Effector memory CD8-positive, alpha-beta T cell (primary cell): ENCODE data around the gene RNASET2.
A peak's percentile ranks its signal among the peaks of the same experiment; 100 is the strongest.

Source experiments
- ATAC-seq: fragments of 150-1000 bp; cut with Tn5 transposase; replicated peaks from 2 replicates; pipeline ENCODE4 v1.10.0; 2021; ENCODE audit warnings: mild to moderate bottlenecking, moderate library complexity
- DNase-seq, 3 experiments: peaks; one replicate each; pipeline ENCODE4 v3.0.0; 2021
- H3K27ac Mint-ChIP-seq, 2 donors: one replicate each; pipeline ENCODE4 v1.8.0; 2022; ENCODE audit warnings: mild to moderate bottlenecking in 2 of 2, mixed read lengths in 2 of 2, moderate library complexity in 2 of 2
- H3K27me3 Mint-ChIP-seq, 2 donors: one replicate each; pipeline ENCODE4 v1.8.0; 2022; ENCODE audit warnings: mixed read lengths in 2 of 2
- H3K36me3 Mint-ChIP-seq: one replicate; pipeline ENCODE4 v1.8.0; 2022; ENCODE audit warnings: mild to moderate bottlenecking, moderate library complexity, mixed read lengths; ENCODE audit not compliant: insufficient read depth
- H3K4me1 Mint-ChIP-seq, 2 donors: one replicate each; pipeline ENCODE4 v1.8.0; 2022; ENCODE audit warnings: low read depth in 2 of 2, mixed read lengths in 2 of 2
- H3K4me3 Mint-ChIP-seq, 2 donors: one replicate each; pipeline ENCODE4 v1.8.0; 2022; ENCODE audit warnings: mild to moderate bottlenecking in 2 of 2, mixed read lengths in 2 of 2, moderate library complexity in 2 of 2
- H3K9me3 Mint-ChIP-seq, 2 donors: one replicate each; pipeline ENCODE4 v1.8.0; 2022; ENCODE audit warnings: mixed read lengths in 2 of 2

The RNASET2 gene

DNA sequence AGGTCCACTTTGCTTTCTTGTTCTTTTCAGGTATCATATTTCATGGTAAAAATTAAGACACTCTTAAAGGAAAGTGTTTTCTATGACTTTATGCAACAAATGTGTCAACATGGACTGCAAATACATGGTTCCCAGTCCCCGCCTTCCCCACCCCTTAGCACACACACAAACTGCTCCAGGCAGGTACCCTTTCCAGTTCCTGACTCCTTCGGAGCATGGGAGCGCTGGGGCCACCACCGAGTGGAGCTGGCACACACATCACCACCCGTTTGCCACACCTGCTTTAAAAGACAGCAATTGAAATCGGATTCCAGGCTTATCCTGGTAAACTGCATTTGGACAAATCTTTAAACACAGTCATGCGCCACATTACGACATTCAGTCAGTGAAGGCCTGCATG, 22.2 kb downstream of the RNASET2 start:
- H3K27me3 Mint-ChIP-seq: no peaks in the 10 kb centered on the region
- DNase-seq: no peak
- peaks cover 15 to 19% of the 10 kb centered on the region in 2 donors for H3K4me1 Mint-ChIP-seq
- H3K36me3 Mint-ChIP-seq: peaks cover 43% of the 10 kb centered on the region
- no peak overlapping the region for H3K27ac Mint-ChIP-seq
- H3K4me3 Mint-ChIP-seq: no peak overlapping the region
- no peak for ATAC-seq
- no peaks in the 10 kb centered on the region for H3K9me3 Mint-ChIP-seq

DNA sequence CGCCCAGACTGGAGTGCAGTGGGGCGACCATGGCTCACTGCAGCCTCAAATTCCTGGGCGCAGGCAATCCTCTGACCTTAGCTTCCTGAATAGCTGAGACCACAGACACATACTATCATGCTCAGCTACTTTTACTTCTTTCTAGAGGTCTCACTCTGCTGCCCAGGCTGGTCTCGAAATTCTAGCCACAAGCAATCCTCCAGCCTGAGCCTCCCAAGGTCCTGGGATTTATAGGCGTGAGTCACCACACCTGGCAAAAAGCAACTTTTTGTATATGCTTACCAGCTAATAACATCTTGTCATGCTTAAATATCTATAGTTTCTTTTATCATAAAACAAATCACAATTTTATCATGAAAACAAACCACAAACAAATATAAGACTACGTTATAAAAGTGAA, 23.0 kb downstream of the RNASET2 start:
- no peaks in the 10 kb centered on the region for H3K9me3 Mint-ChIP-seq
- H3K27me3 Mint-ChIP-seq: no peaks in the 10 kb centered on the region
- peak overlapping the region in 1 of 2 donors; percentile 59 for H3K27ac Mint-ChIP-seq
- H3K4me1 Mint-ChIP-seq: peaks cover 15 to 19% of the 10 kb centered on the region in 2 donors
- H3K4me3 Mint-ChIP-seq: no peak overlapping the region
- DNase-seq (no peak), ATAC-seq (no peak)
- H3K36me3 Mint-ChIP-seq: peaks cover 45% of the 10 kb centered on the region

DNA sequence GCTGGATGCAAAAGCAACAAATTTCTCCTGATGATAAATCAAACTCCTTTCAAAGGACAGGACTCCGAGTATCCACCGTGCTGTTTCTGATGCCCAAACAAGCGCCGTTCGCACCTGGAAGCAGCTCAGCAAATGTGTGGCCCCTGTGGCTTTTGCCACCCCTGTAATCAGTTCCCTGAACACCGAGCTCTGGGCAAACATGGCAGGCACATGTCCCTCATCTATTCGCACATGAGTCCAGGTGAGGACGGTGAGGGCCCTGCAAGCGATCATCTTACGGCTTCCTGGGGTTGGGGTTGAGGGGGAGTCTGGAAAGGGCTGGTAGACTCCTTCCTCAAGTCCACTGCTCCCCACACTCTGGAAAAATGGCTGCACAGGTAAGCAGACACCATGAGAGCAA, 23.7 kb downstream of the RNASET2 start:
- ATAC-seq (no peak), DNase-seq (no peak)
- Mint-ChIP-seq H3K27ac (peak overlapping the region; percentile 59 to 76), H3K4me1 (peaks cover 15 to 19% of the 10 kb centered on the region in 2 donors), H3K4me3 (no peak overlapping the region), H3K27me3 (no peaks in the 10 kb centered on the region), H3K9me3 (no peaks in the 10 kb centered on the region), H3K36me3 (peaks cover 45% of the 10 kb centered on the region)

DNA sequence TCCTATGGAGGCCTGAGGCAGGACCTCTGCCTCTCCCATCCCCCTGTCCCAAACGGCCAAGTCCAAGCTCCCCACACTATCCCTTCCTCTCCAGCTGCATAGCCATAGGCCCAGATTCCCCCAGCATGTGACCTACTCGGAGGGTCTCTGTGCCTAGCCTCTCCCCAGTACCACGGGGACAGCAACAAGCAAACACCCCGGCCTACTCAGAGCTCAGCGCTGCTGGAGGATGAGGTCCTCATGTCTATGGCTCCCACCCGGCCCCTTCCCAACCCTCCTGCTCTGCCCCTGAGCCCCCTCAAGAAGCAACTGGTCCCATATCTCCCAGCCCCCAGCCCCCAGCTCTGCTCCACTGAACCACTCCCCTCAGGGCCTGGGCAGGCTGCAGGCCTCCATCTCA, 24.2 kb downstream of the RNASET2 start:
- Mint-ChIP-seq H3K9me3 (no peaks in the 10 kb centered on the region), H3K4me1 (peaks cover 15 to 19% of the 10 kb centered on the region in 2 donors)

DNA sequence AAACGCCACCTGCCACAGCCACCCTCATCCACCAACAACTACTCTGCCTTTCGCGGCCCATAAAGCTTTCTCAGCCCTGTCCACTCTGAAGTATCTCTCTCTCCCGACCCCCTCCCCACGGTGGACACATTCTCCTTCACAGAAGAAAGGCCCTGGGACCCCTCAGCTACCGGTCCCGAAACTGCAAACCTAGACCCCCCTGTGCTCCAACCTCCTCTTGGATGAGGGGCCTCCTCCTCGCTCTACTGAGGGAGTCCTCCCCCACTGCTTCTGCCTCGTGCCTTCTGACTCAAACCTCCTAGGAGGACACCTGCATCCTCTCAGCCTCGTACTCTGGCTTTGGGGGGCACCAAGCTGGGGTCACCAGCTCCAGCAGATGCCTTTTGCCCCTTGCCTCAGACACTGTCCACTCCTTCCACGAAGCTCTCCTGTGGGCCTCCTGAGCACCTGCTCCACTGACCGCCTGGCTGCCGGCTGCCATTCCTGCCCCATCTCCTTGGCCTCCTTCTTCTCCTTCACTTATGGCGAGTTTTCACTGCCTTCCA, 24.9 kb downstream of the RNASET2 start:
- Mint-ChIP-seq H3K4me1 (peaks cover 15 to 19% of the 10 kb centered on the region in 2 donors), H3K36me3 (peaks cover 45% of the 10 kb centered on the region), H3K4me3 (no peak overlapping the region), H3K9me3 (no peaks in the 10 kb centered on the region), H3K27me3 (no peaks in the 10 kb centered on the region), H3K27ac (peak overlapping the region; percentile 59 to 89)
- ATAC-seq (no peak), DNase-seq (no peak)

More for the DNA sequence above, 24.2 kb downstream of the RNASET2 start:
- peaks cover 48% of the 10 kb centered on the region for H3K36me3 Mint-ChIP-seq
- H3K27me3 Mint-ChIP-seq: no peaks in the 10 kb centered on the region
- DNase-seq (no peak), ATAC-seq (no peak)
- no peak overlapping the region for H3K4me3 Mint-ChIP-seq
- H3K27ac Mint-ChIP-seq: peak overlapping the region; percentile 59 to 89

DNA sequence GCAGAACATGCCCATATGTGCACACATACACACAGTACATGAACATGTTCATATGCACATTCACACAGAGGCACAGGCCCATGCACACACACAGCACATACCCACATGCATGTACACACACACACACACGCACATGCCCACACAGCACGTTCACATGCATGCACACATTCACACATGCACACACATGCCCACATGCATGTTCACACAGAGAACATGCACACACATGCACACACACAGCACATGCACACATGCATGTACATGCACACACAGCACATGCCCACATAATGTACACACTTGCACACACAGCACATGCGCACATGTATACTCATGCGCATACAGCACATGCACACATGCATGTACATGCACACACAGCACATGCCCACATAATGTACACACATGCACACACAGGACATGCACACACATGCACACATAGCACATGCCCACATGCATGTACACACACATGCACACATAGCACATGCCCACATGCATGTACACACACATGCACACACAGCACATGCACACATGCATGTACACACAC, 25.9 kb downstream of the RNASET2 start:
- Mint-ChIP-seq H3K36me3 (peaks cover 35% of the 10 kb centered on the region), H3K27me3 (no peaks in the 10 kb centered on the region), H3K4me1 (peaks cover 14 to 19% of the 10 kb centered on the region in 2 donors), H3K27ac (no peak overlapping the region), H3K4me3 (no peak overlapping the region), H3K9me3 (no peaks in the 10 kb centered on the region)
- no peak for DNase-seq
- no peak for ATAC-seq

DNA sequence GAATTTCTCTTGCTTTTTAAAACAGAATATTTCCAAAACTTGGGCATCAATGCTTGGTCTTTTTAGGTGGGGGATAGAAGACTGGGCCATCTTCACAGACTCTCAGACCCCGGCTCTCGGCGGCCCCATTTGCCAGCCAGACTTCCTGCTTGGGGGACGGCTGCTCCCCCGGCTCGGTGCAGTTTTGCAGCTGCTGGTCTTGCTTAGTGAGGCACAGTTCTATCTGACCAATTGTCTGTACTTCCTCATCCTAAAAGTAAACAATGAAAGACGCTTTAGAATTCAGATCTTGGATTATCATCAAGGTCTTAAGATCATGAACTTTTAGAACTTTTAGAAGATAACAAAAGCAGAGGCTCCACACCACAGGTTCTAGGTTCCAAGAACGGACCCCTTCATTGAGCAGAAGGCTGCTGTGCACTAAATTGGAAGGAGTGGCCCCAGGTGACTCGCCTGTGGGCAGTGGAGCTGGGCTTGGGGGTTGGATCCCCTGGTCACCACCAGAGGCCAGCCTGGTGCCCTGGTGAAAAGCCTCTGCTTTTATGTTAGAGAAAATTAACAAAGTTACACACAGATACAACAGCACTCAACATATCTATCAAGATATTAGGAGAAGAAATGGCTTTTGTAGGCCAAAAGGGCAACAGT, 26.7 kb downstream of the RNASET2 start:
- no peaks in the 10 kb centered on the region for H3K27me3 Mint-ChIP-seq
- ATAC-seq: no peak
- no peak for DNase-seq
- peaks cover 28% of the 10 kb centered on the region for H3K36me3 Mint-ChIP-seq
- H3K9me3 Mint-ChIP-seq: no peaks in the 10 kb centered on the region
- no peak overlapping the region for H3K27ac Mint-ChIP-seq
- peaks cover 14 to 19% of the 10 kb centered on the region in 2 donors for H3K4me1 Mint-ChIP-seq
- no peak overlapping the region for H3K4me3 Mint-ChIP-seq

DNA sequence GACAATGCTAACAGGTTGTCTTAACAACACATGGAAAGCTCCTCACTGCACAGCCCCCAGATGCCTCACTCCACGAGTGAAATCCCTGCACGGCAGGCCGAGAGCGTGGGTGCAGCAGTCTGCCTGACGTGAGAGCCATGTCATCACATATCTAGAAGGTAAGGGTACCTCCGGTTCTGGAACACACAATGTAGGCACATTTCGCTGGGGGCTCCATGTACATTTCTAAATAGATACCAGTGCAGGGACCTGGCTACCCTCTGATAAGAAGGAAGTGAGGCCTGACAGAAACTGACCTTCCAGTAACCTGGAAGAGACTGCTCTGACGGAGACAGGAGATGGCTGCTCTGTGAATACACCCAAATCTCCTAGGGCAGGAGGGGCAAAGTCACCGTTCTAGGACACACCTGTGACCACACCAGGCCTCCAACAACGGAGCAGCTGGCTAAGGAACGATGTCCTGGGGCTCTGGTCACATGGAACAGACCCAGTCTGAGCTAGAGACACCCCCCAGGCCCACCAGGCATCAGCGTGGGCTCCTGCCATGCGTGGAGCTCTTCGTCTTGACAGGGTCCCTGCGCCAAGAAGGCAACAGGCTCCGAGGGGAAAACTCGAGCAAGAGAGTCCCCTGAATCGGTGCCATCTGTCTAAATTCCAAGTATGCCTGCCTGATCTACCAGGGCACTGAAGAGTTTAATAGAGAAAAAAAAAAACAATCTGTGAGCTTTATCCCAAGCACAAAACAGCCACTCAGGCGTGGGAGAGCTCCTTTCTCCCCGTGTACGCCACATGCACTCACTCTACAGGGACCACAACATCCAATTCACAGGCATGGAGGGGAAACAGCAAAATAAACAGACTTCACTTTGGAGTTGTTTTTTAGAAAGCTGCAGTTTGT, 27.5 kb downstream of the RNASET2 start:
- Mint-ChIP-seq H3K27me3 (no peaks in the 10 kb centered on the region), H3K4me3 (no peak overlapping the region), H3K9me3 (no peaks in the 10 kb centered on the region), H3K36me3 (peaks cover 27% of the 10 kb centered on the region), H3K4me1 (peaks cover 16 to 19% of the 10 kb centered on the region in 2 donors), H3K27ac (peak overlapping the region in 1 of 2 donors; percentile 49)
- no peak for ATAC-seq
- DNase-seq: no peak

DNA sequence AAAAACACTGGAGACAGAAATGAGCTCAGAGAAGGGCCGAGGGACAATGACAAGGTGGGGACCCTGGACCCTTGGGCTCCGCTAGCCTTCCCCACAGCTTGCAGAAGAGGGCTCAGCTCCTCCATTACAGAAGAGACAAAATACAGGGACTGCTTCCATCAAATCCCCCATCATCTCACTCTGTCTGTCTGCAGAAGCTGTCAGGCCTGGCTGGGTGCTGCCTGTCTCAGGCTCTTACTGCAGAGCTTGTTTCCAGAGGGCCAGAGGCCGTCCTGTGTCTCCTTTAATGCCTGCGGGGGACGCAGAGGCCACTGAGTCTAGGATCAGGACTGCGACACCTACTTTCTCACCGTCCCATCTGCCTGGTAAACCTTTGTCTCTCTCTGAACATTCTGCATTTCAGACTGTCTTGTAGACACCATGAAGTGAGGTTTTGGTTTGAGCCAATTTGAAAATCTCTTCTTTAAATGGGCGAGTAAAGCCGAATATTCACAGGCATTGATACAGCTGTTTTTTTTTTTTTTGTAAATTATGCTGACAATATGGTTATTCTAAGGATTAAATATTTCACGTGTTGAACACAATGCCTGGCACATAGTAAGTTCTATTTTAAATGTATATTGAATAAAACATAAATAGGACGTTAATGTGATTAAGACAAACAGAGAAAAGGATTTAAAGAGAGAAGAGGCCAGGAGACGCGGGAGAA, 28.3 kb downstream of the RNASET2 start:
- Mint-ChIP-seq H3K27me3 (no peaks in the 10 kb centered on the region), H3K9me3 (no peaks in the 10 kb centered on the region), H3K27ac (peak overlapping the region; percentile 49), H3K36me3 (peaks cover 27% of the 10 kb centered on the region), H3K4me3 (no peak overlapping the region), H3K4me1 (peaks cover 16 to 19% of the 10 kb centered on the region in 2 donors)
- ATAC-seq: no peak
- no peak for DNase-seq

DNA sequence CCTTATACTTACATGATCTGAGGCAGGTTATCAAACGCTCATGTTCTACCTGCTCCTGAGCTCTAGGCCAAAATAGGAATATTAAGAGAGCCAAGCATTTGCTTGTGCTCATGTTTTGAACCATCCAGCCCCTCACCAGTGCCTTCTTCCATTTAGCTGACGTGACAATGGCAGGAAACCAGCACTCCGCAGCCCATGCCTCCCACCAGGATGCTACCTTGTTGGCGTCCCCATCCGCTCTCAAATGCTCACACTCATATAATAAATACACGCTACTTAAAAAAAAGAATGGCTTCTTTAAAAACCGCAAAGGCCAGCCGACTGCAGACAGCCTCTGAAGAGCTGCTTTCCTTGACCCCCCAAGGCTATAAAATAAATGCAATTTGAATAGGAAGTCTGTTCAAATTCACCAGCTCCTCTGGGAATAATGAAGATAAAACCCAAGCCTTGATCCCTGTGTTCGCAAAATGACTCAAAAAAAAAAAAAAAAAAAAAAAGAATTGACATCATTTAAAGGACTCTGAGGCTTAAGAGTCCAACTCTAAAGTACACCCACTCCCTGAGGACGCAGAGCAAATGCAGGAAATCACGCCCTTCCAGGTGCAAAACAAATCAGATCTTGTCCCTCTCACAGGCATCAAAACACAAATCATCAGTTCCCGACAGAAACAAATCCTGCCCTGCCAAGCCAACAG, 29.0 kb downstream of the RNASET2 start:
- Mint-ChIP-seq H3K27me3 (no peaks in the 10 kb centered on the region), H3K9me3 (no peaks in the 10 kb centered on the region)

DNA sequence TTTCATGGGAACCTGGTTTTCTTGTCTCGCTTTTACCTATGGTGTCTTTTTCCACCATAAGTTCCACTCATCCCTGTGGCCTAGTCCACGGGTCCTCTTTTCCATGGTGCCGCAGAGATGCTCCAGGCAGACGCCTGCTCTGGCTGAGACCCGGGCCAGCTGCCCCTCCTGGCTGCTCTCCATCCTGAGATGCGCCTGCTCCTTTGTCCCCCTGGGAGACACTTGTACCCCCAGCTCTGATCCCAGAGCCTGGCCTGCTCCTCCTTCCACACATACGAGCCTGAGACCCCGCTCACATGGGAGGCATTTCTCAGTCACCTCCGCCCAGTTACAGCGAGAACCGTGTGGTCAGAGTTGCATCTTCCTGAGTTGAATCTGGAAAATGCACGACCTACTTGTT, 29.6 kb downstream of the RNASET2 start:
- Mint-ChIP-seq H3K4me3 (no peak overlapping the region), H3K4me1 (peaks cover 7 to 8% of the 10 kb centered on the region in 2 donors), H3K9me3 (no peaks in the 10 kb centered on the region), H3K36me3 (peaks cover 27% of the 10 kb centered on the region), H3K27me3 (no peaks in the 10 kb centered on the region), H3K27ac (peak overlapping the region in 1 of 2 donors; percentile 49)
- DNase-seq (no peak), ATAC-seq (no peak)

More for the DNA sequence above, 29.0 kb downstream of the RNASET2 start:
- DNase-seq (no peak), ATAC-seq (no peak)
- peaks cover 27% of the 10 kb centered on the region for H3K36me3 Mint-ChIP-seq
- no peak overlapping the region for H3K4me3 Mint-ChIP-seq
- H3K4me1 Mint-ChIP-seq: peaks cover 11 to 14% of the 10 kb centered on the region in 2 donors
- peak overlapping the region in 1 of 2 donors; percentile 49 for H3K27ac Mint-ChIP-seq

DNA sequence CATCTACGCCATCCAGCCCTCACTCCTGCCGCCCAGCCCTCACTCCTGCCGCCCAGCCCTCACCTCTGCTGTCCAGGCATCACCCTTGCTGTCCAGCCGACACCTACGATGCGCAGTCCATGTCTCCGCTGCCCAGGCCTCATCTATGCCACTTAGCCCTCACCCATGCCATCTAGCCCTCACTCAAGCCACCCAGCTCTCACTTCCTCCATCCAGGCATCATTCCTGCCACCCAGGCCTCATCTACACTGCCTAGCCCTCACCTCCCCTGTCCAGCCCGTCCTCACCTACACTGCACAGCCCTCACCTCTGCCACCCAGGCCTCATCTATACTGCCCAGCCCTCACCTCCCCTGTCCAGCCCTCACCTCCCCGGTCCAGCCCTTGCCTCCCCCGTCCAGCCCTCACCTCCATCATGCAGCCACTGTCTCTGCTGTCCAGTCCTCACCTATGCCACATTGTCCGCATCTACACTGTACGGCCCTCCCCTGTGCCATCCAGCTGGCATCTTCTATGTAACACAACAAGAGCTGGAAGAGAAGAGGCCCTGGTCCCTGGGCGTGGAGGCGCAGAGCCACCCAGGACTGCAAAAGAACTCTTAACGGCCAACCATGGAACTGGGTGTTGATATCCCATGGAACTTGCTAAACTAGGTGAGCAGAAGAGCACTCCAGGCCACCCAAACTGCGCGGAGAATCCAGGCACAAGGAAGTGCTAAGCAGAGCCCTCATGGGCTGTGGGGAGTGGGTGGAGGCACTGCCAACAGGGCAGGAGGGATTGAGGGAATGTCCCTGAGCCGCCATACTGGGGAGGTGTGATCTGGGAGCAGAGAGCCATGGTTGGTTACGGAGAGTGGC, 31.0 kb downstream of the RNASET2 start:
- Mint-ChIP-seq H3K27ac (peak overlapping the region; percentile 23 to 57), H3K4me1 (peaks cover 0 to 1% of the 10 kb centered on the region in 2 donors)

More for the DNA sequence above, 31.0 kb downstream of the RNASET2 start:
- no peak overlapping the region for H3K4me3 Mint-ChIP-seq
- DNase-seq (no peak), ATAC-seq (no peak)
- H3K36me3 Mint-ChIP-seq: peaks cover 27% of the 10 kb centered on the region
- H3K27me3 Mint-ChIP-seq: no peaks in the 10 kb centered on the region
- no peaks in the 10 kb centered on the region for H3K9me3 Mint-ChIP-seq
